Aorta (tissue), 5 donors: ENCODE measurements around the gene HOXD10. TPM values are rescaled to one million over a fixed set of nuclear protein-coding genes. Genes with fewer than 3 reads are reported as not detected.

Experiments used
- ATAC-seq: fragments of 200-7000 bp; cut with Tn5 transposase; one replicate; pipeline ENCODE4 v1.9.1; 2022; ENCODE audit warnings: moderate library complexity; ENCODE audit not compliant: low FRiP score
- DNase-seq, 2 donors: peaks; one replicate each; pipeline ENCODE4 v3.0.0-alpha.2; 2020
- H3K27ac ChIP-seq, 2 donors: one replicate each; pipeline ENCODE4 v1.5.1; 2013; ENCODE audit warnings: low read length in 2 of 2, mild to moderate bottlenecking in 2 of 2, moderate library complexity in 2 of 2, control low read depth in 1 of 2, inconsistent platforms in 1 of 2, low read depth in 1 of 2
- H3K27me3 ChIP-seq, 2 donors: one replicate each; pipeline ENCODE4 v1.6.1; 2013; ENCODE audit warnings: control low read depth in 1 of 2, low read length in 1 of 2, mild to moderate bottlenecking in 1 of 2, moderate library complexity in 1 of 2; ENCODE audit not compliant: insufficient read depth in 2 of 2, control insufficient read depth in 1 of 2
- H3K36me3 ChIP-seq, 2 donors: one replicate each; pipeline ENCODE4 v1.6.1; 2013; ENCODE audit warnings: control low read depth in 1 of 2, low read length in 1 of 2, mild to moderate bottlenecking in 1 of 2; ENCODE audit not compliant: insufficient read depth in 2 of 2, control insufficient read depth in 1 of 2
- H3K4me1 ChIP-seq, 2 donors: one replicate each; pipeline ENCODE4 v1.6.1; 2013; ENCODE audit warnings: low read length in 2 of 2, control low read depth in 1 of 2, mild to moderate bottlenecking in 1 of 2, moderate library complexity in 1 of 2; ENCODE audit not compliant: insufficient read depth in 2 of 2, control insufficient read depth in 1 of 2
- H3K4me3 ChIP-seq, 2 donors: one replicate each; pipeline ENCODE4 v1.5.1; 2013; ENCODE audit warnings: low read length in 2 of 2, control low read depth in 1 of 2, mild to moderate bottlenecking in 1 of 2
- H3K9me3 ChIP-seq: one replicate; pipeline ENCODE4 v1.6.1; 2013; ENCODE audit warnings: mild to moderate bottlenecking, low read length; ENCODE audit not compliant: control insufficient read depth
- WGBS, 2 donors: extraction: QIAGEN DNeasy Blood & Tissue Kit; methylation state at CpG; one replicate each; pipeline ENCODE4 v1.1.7; 2013; 5-methylcytosine and 5-hydroxymethylcytosine counted together
- intact Hi-C, 2 donors: fragments of 100-400 bp; cut with DNase I; formaldehyde crosslinking; loops; one replicate each; pipeline versions ENCODE4 v1.14.2 to v1.15.0; 2022
- polyA plus RNA-seq, 2 donors: library from polyadenylated mRNA; stranded (reverse); fragments of 200-250 nt; gene quantifications; one replicate each; pipeline ENCODE4 v1.2.3, GENCODE V29; 2013
- total RNA-seq, 2 donors: library from RNA; stranded (reverse); fragmentation: NEBNext Ultra II Directional; extraction: Animal tissue kit (Norgen Biotek cat#: 25700); gene quantifications; one replicate each; pipeline ENCODE4 v1.2.1, GENCODE V29; 2021
- donor health status: healthy with polysubstance abuse.
- donor health status: Bipolar disorder and iron deficiency.
- donor health status: DM: no; HTN: no; CAD: no.
- donor health status: DM: no; HTN: no; CAD: no.
- donor health status: DM: yes; HTN: yes; CAD: no.

Gene HOXD10
- total and polyA plus RNA-seq, 4 donors = 1.4 TPM; not detected in 3

DNA sequence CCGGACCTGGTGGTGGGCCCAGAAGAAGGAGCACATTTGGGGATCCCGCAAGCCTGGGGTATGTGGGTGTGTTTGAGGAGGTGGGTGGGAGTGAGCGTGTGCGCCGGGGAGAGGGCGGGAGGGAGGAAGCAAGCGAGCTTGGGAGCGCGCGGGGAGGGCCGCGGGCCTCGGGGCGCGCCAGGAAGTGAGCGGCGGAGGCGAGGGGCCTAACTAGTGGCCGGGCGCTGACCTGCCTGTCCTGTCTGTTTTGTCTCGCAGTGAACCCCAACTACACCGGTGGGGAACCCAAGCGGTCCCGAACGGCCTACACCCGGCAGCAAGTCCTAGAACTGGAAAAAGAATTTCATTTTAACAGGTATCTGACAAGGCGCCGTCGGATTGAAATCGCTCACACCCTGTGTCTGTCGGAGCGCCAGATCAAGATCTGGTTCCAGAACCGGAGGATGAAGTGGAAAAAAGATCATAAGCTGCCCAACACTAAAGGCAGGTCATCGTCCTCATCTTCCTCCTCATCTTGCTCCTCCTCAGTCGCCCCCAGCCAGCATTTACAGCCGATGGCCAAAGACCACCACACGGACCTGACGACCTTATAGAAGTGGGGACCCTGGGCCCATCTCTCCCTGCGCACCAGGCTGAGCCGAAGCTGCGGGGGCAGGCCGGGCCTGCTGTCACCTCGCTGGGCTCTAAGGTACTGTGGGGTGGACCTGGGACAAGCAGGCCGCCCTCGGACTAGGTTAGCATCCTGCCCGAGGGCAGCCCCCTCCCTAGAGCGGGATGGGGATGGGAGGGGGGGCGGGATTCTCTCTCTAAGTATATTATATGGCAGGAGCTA lies 36.0 kb downstream of the HOXD10 start:
- ATAC-seq (peak; percentile 14), DNase-seq (peak in 1 of 2 donors; percentile 66)
- H3K27ac ChIP-seq = no peak overlapping the region
- no peaks in the 10 kb centered on the region for H3K27me3 ChIP-seq
- intact Hi-C loops = no loop called here
- H3K36me3 ChIP-seq = no peaks in the 10 kb centered on the region
- H3K9me3 ChIP-seq = no peaks in the 10 kb centered on the region
- no peaks in the 10 kb centered on the region for H3K4me1 ChIP-seq
- 62 to 81% methylated on average over 48 of the region's 48 CpGs for WGBS, 2 donors
- no peak overlapping the region for H3K4me3 ChIP-seq

GRCh38 chr2:176154576-176155252 lies 38.1 kb downstream of the HOXD10 start:
- no peaks in the 10 kb centered on the region for H3K4me1 ChIP-seq
- H3K27me3 ChIP-seq = no peaks in the 10 kb centered on the region
- H3K4me3 ChIP-seq = no peak overlapping the region
- ATAC-seq = no peak
- no peaks in the 10 kb centered on the region for H3K36me3 ChIP-seq
- no peaks in the 10 kb centered on the region for H3K9me3 ChIP-seq
- H3K27ac ChIP-seq = no peak overlapping the region
- intact Hi-C loops = no loop called here
- no peak for DNase-seq
- 87 to 94% methylated on average over 11 of the region's 11 CpGs for WGBS, 2 donors

GRCh38 chr2:176155356-176156044 lies 38.9 kb downstream of the HOXD10 start:
- ATAC-seq (no peak), DNase-seq (no peak)
- H3K36me3 ChIP-seq = no peaks in the 10 kb centered on the region
- H3K27me3 ChIP-seq = no peaks in the 10 kb centered on the region
- WGBS, 2 donors = 77 to 89% methylated on average over 6 of the region's 6 CpGs
- H3K9me3 ChIP-seq = no peaks in the 10 kb centered on the region
- no peak overlapping the region for H3K27ac ChIP-seq
- no peaks in the 10 kb centered on the region for H3K4me1 ChIP-seq
- no peak overlapping the region for H3K4me3 ChIP-seq
- intact Hi-C loops = no loop called here

- Histone ChIP-seq H3K9me3 (no peaks in the 10 kb centered on the region), H3K27ac (no peak overlapping the region), H3K4me1 (no peaks in the 10 kb centered on the region), H3K4me3 (no peak overlapping the region), H3K36me3 (no peaks in the 10 kb centered on the region), H3K27me3 (no peaks in the 10 kb centered on the region)
- intact Hi-C loops = no loop called here
- WGBS, 2 donors = 85 to 97% methylated on average over 8 of the region's 8 CpGs
- DNase-seq (peak in 1 of 2 donors; percentile 45), ATAC-seq (no peak)
Measured at GRCh38 chr2:176156301-176156806, 39.8 kb downstream of the HOXD10 start.

- no peak within 1 kb of the TSS for H3K4me3 ChIP-seq
- DNase-seq = peak in 1 of 2 donors; percentile 55
- no peaks in the 10 kb centered on the region for H3K27me3 ChIP-seq
- no peak within 1 kb of the TSS for H3K27ac ChIP-seq
- 31 to 36% methylated on average over 48 of the region's 48 CpGs for WGBS, 2 donors
- H3K4me1 ChIP-seq = no peaks in the 10 kb centered on the region
- H3K36me3 ChIP-seq = no peaks in the 10 kb centered on the region
- no peaks in the 10 kb centered on the region for H3K9me3 ChIP-seq
- intact Hi-C loops = no loop called here
- ATAC-seq = no peak
Measured at GRCh38 chr2:176156807-176157498, 40.4 kb downstream of the HOXD10 start, which contains the start of gene HOXD3. TSS of gene HOXD3 (plus strand) at chr2:176157307. CDS start at chr2:176169115, 11,808 bp downstream.

DNA sequence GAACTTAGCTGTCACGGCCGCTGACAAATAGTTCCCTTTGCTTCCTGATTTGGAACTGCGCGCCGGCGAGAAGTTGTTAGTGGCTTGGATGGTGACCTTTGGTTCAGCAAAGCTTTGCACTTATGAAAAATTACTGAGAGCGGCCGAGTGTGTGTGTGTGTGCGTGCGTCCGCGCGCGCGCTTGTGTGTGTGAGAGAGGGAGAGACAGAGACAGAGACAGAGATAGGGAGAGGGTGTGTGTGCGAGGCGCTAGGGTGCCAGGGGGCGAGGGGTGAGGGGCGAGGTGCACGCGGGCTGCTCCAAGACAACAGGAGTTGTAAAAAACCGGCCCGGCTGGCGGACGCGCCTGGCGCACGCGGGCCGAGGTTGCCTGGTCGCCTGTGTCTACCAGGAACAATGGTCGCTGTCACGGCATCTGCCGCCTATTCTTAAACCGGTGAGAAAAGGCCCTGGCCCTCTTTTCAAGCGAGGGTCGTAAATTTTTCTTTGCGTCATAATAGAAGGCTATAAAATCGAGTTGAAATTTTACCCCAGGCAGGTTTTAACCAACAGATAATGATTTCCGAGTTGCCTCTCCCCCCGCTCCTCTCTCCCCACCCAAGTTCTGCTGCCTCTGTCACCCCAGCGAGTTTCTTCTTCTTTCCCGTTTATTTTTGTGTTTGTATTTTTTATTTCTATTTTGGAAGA lies 41.1 kb downstream of the HOXD10 start:
- Histone ChIP-seq H3K27ac (no peak overlapping the region), H3K36me3 (no peaks in the 10 kb centered on the region), H3K4me3 (no peak overlapping the region), H3K9me3 (no peaks in the 10 kb centered on the region), H3K4me1 (no peaks in the 10 kb centered on the region), H3K27me3 (peaks cover 0 to 2% of the 10 kb centered on the region in 2 donors)
- peak in 1 of 2 donors; percentile 72 for DNase-seq
- WGBS, 2 donors = 55 to 72% methylated on average over 43 of the region's 43 CpGs
- intact Hi-C loops = no loop called here
- no peak for ATAC-seq

GRCh38 chr2:176158186-176158591 lies 41.6 kb downstream of the HOXD10 start:
- no peaks in the 10 kb centered on the region for H3K9me3 ChIP-seq
- H3K4me1 ChIP-seq = no peaks in the 10 kb centered on the region
- no peaks in the 10 kb centered on the region for H3K36me3 ChIP-seq
- peak in 1 of 2 donors; percentile 31 for DNase-seq
- no peak overlapping the region for H3K27ac ChIP-seq
- no peak for ATAC-seq
- 72 to 80% methylated on average over 22 of the region's 22 CpGs for WGBS, 2 donors
- H3K4me3 ChIP-seq = no peak overlapping the region
- peaks cover 0 to 2% of the 10 kb centered on the region in 2 donors for H3K27me3 ChIP-seq
- intact Hi-C loops = no loop called here
